ENCODE measurements around the gene IKZF5. TPM values are rescaled to one million over a fixed set of nuclear protein-coding genes. Genes with fewer than 3 reads are reported as not detected.
A peak's percentile ranks its signal among the peaks of the same experiment; 100 is the strongest.

The IKZF5 gene
- total and polyA plus RNA-seq, 8 donors: 3.5 to 18.5 (median 9.0) TPM

- intact Hi-C loops (cut with DNase I; ENCODE audit: low total_unique reads): no loop called here
- 2 to 3% (median 2%) methylated on average over 22 to 30 of the region's 30 CpGs for WGBS, 5 donors
Observed at GRCh38 chr10:123007558-123008354, 839 bp downstream of the IKZF5 start.

GRCh38 chr10:123004298-123004697 is 4.3 kb downstream of the IKZF5 start:
- Histone ChIP-seq H3K9me3 (no peaks in the 10 kb centered on the region), H3K4me1 (peaks cover 11 to 81% (median 43%) of the 10 kb centered on the region in 4 donors), H3K27me3 (no peaks in the 10 kb centered on the region), H3K36me3 (peaks cover 0 to 8% (median 0%) of the 10 kb centered on the region in 4 donors), H3K27ac (no peak overlapping the region), H3K4me3 (no peak overlapping the region)
- WGBS, 5 donors: 17 to 38% (median 23%) methylated on average over 2 of the region's 2 CpGs
- intact Hi-C loops (cut with DNase I; ENCODE audit: low total_unique reads): no loop called here
- no peak for DNase-seq
- TF ChIP-seq POLR2AphosphoS5 (IDR thresholded peaks at IDR 0.05) (no peak), EP300 (IDR thresholded peaks at IDR 0.05) (no peak), CTCF (IDR thresholded peaks at IDR 0.05) (no peak), POLR2A (IDR thresholded peaks at IDR 0.05) (no peak)

More at GRCh38 chr10:123007558-123008354, 839 bp downstream of the IKZF5 start:
- peak; percentile 34 to 82 for DNase-seq
- H3K36me3 ChIP-seq: peaks cover 0 to 12% (median 3%) of the 10 kb centered on the region in 4 donors
- H3K27ac ChIP-seq: peak overlapping the region; percentile 92 to 96 (median 94)
- H3K4me3 ChIP-seq: peak overlapping the region; percentile 95 to 100 (median 97)
- H3K4me1 ChIP-seq: peaks cover 11 to 70% (median 50%) of the 10 kb centered on the region in 4 donors
- H3K27me3 ChIP-seq: no peaks in the 10 kb centered on the region
- H3K9me3 ChIP-seq: no peaks in the 10 kb centered on the region
- TF ChIP-seq POLR2A (IDR thresholded peaks at IDR 0.05) (no peak), EP300 (IDR thresholded peaks at IDR 0.05) (no peak), POLR2AphosphoS5 (IDR thresholded peaks at IDR 0.05) (peak in 1 of 3 donors; percentile 37)

GRCh38 chr10:123001370-123001769 is 7.2 kb downstream of the IKZF5 start:
- H3K4me1 ChIP-seq: peaks cover 0 to 67% (median 36%) of the 10 kb centered on the region in 4 donors
- TF ChIP-seq CTCF (IDR thresholded peaks at IDR 0.05): no peak
- no peak for TF ChIP-seq POLR2AphosphoS5 (IDR thresholded peaks at IDR 0.05)
- H3K9me3 ChIP-seq: no peaks in the 10 kb centered on the region
- no peaks in the 10 kb centered on the region for H3K27me3 ChIP-seq
- H3K4me3 ChIP-seq: no peak overlapping the region
- H3K27ac ChIP-seq: no peak overlapping the region
- H3K36me3 ChIP-seq: peaks cover 0 to 28% (median 20%) of the 10 kb centered on the region in 4 donors
- intact Hi-C loops (cut with DNase I; ENCODE audit: low total_unique reads): no loop called here
- no peak for DNase-seq
- WGBS, 5 donors: 84 to 99% (median 95%) methylated on average over 2 of the region's 2 CpGs

GRCh38 chr10:123000155-123000554 is 8.4 kb downstream of the IKZF5 start:
- peaks cover 0 to 55% (median 30%) of the 10 kb centered on the region in 4 donors for H3K4me1 ChIP-seq
- no peak for DNase-seq
- intact Hi-C loops (cut with DNase I; ENCODE audit: low total_unique reads): no loop called here
- peaks cover 2 to 34% (median 31%) of the 10 kb centered on the region in 4 donors for H3K36me3 ChIP-seq
- TF ChIP-seq POLR2A (IDR thresholded peaks at IDR 0.05) (no peak), POLR2AphosphoS5 (IDR thresholded peaks at IDR 0.05) (no peak), EP300 (IDR thresholded peaks at IDR 0.05) (no peak), CTCF (IDR thresholded peaks at IDR 0.05) (no peak)
- no peaks in the 10 kb centered on the region for H3K27me3 ChIP-seq
- WGBS, 5 donors: 80 to 84% (median 83%) methylated on average over 3 of the region's 3 CpGs
- no peak overlapping the region for H3K27ac ChIP-seq
- H3K9me3 ChIP-seq: no peaks in the 10 kb centered on the region
- no peak overlapping the region for H3K4me3 ChIP-seq

GRCh38 chr10:122999347-122999746 is 9.2 kb downstream of the IKZF5 start:
- H3K4me1 ChIP-seq: peaks cover 0 to 47% (median 26%) of the 10 kb centered on the region in 4 donors
- no peak for DNase-seq
- 42 to 50% (median 43%) methylated on average over 3 of the region's 3 CpGs for WGBS, 5 donors
- no peak overlapping the region for H3K27ac ChIP-seq
- H3K27me3 ChIP-seq: no peaks in the 10 kb centered on the region
- H3K4me3 ChIP-seq: no peak overlapping the region
- intact Hi-C loops (cut with DNase I; ENCODE audit: low total_unique reads): no loop called here
- TF ChIP-seq POLR2AphosphoS5 (IDR thresholded peaks at IDR 0.05) (no peak), CTCF (IDR thresholded peaks at IDR 0.05) (no peak), POLR2A (IDR thresholded peaks at IDR 0.05) (no peak)
- H3K36me3 ChIP-seq: peaks cover 8 to 42% (median 39%) of the 10 kb centered on the region in 4 donors
- H3K9me3 ChIP-seq: no peaks in the 10 kb centered on the region
